GM23248 (cell line): ENCODE results near the gene SMYD1. TPM values are rescaled to one million over a fixed set of nuclear protein-coding genes. Genes with fewer than 3 reads are reported as not detected.

ENCODE experiments used
- DNase-seq: peaks from one replicate; pipeline ENCODE4 v3.0.0-alpha.2; 2015
- H2AFZ ChIP-seq: fragments of 200-600 bp; sonication (generic); 2 replicates; pipeline ENCODE4 v1.6.1; 2016; ENCODE audit warnings: antibody characterized with exemption
- H3F3A ChIP-seq: fragments of 200-600 bp; sonication (generic); 2 replicates; pipeline ENCODE4 v1.6.1; 2016; ENCODE audit warnings: mild to moderate bottlenecking, antibody characterized with exemption, mixed run types; ENCODE audit not compliant: insufficient read depth
- H3K27ac ChIP-seq: fragments of 200-600 bp; sonication (generic); 2 replicates; pipeline ENCODE4 v1.5.1; 2016; ENCODE audit warnings: mild to moderate bottlenecking
- H3K27me3 ChIP-seq: fragments of 200-600 bp; sonication (generic); replicated peaks from 2 replicates; pipeline ENCODE4 v1.6.1; 2016; ENCODE audit warnings: mild to moderate bottlenecking; ENCODE audit not compliant: insufficient read depth
- H3K36me3 ChIP-seq: fragments of 200-600 bp; sonication (generic); 2 replicates; pipeline ENCODE4 v1.6.1; 2016; ENCODE audit warnings: low read depth, mild to moderate bottlenecking
- H3K4me1 ChIP-seq: fragments of 200-600 bp; sonication (generic); 2 replicates; pipeline ENCODE4 v1.6.1; 2016; ENCODE audit warnings: mild to moderate bottlenecking; ENCODE audit not compliant: insufficient read depth
- H3K4me2 ChIP-seq: fragments of 200-600 bp; sonication (generic); one replicate; pipeline ENCODE4 v1.6.1; 2016; ENCODE audit warnings: mild to moderate bottlenecking; ENCODE audit not compliant: unreplicated experiment
- H3K4me3 ChIP-seq: fragments of 200-600 bp; sonication (generic); 2 replicates; pipeline ENCODE4 v1.5.1; 2016; ENCODE audit warnings: mild to moderate bottlenecking
- H3K79me2 ChIP-seq: fragments of 200-600 bp; sonication (generic); 2 replicates; pipeline ENCODE4 v1.6.1; 2016; ENCODE audit warnings: mild to moderate bottlenecking; ENCODE audit not compliant: insufficient read depth
- H3K9ac ChIP-seq: fragments of 200-600 bp; sonication (generic); 2 replicates; pipeline ENCODE4 v1.6.1; 2016; ENCODE audit warnings: mild to moderate bottlenecking
- H3K9me2 ChIP-seq: fragments of 200-600 bp; sonication (generic); 2 replicates; pipeline ENCODE4 v1.6.1; 2016; ENCODE audit warnings: mixed run types, mild to moderate bottlenecking, moderate library complexity; ENCODE audit not compliant: insufficient read depth
- H3K9me3 ChIP-seq: fragments of 200-600 bp; sonication (generic); one replicate; pipeline ENCODE4 v1.6.1; 2017; ENCODE audit warnings: low read depth
- H4K20me1 ChIP-seq: fragments of 200-600 bp; sonication (generic); 2 replicates; pipeline ENCODE4 v1.6.0; 2016; ENCODE audit not compliant: insufficient read depth
- EZH2 ChIP-seq: fragments of 200-600 bp; sonication (generic); IDR thresholded peaks from 2 replicates; pipeline ENCODE4 v1.6.1; 2018; ENCODE audit warnings: antibody characterized with exemption, mild to moderate bottlenecking; ENCODE audit not compliant: insufficient read depth, poor library complexity, severe bottlenecking
- EZH2phosphoT487 ChIP-seq: fragments of 200-600 bp; sonication (generic); IDR thresholded peaks from 2 replicates; pipeline ENCODE4 v1.6.1; 2018; ENCODE audit warnings: antibody characterized with exemption, moderate library complexity, mild to moderate bottlenecking, low read depth; ENCODE audit not compliant: insufficient read depth
- WGBS, 2 experiments: methylation state at CpG; one replicate each; pipeline ENCODE4 v1.1.6; 2015 to 2017; ENCODE audit warnings: low lambda C conversion rate in 2 of 2, low coverage in 1 of 2; ENCODE audit errors: missing lambda C conversion rate in 2 of 2; 5-methylcytosine and 5-hydroxymethylcytosine counted together
- in situ Hi-C: fragments of 300-500 bp; cut with MboI; formaldehyde crosslinking; loops from 2 replicates; pipeline ENCODE4 v1.15.0; 2020
- polyA plus RNA-seq: library from polyadenylated mRNA; unstranded; fragments of >200 nt; fragmentation: Nextera tagmentation; extraction: Ambion mirVana; gene quantifications from 2 replicates; pipeline ENCODE4 v1.2.1, GENCODE V29; 2016
- total RNA-seq: library from RNA; depleted of rRNA; stranded (reverse); fragments of >200 nt; shearing (Covaris generic); gene quantifications from 2 replicates; pipeline ENCODE4 v1.2.3, GENCODE V29; 2014

The SMYD1 gene
- total and polyA plus RNA-seq, 2 experiments from 2014 or later, result not detected

DNA sequence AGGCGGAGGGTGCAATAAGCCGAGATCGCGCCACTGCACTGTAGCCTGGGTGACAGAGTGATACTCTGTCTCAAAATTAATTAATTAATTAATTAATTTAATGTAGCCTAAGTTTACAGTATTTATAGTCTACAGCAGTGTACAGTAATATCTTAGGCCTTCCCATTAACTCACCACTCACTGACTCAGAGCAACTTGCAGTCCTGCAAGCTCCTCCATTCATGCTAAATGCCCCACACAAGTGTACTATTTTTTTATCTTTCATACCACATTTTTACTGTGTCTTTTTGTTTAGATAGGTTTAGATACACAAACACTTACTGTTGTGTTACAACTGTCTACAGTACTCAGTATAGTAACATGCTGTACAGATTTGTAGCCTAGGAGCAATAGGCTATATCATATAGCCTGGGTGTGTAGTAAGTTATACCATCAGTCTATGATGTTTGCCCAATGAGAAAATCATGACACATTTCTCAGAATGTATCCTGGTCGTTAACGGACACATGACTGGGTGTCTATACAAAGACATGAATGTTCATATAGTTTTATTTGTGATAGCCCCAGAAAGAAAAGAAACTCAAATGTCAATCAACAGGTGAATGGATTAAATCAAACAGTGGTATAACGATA, 35.4 kb upstream of the SMYD1 start:
- Histone ChIP-seq H2AFZ (no peak overlapping the region), H3K9me2 (no peaks in the 10 kb centered on the region), H3K79me2 (peaks cover 38% of the 10 kb centered on the region), H3K27me3 (no peaks in the 10 kb centered on the region), H3K9ac (no peak overlapping the region), H3K27ac (no peak overlapping the region), H3K4me1 (peaks cover 13% of the 10 kb centered on the region), H3F3A (0 out of 2 replicates have a peak, but pooled peaks cover 15% of the 10 kb centered on the region), H3K9me3 (no peaks in the 10 kb centered on the region), H3K4me3 (no peak overlapping the region), H3K36me3 (peaks cover 72% of the 10 kb centered on the region), H4K20me1 (no peaks in the 10 kb centered on the region), H3K4me2 (no peak overlapping the region)
- in situ Hi-C loops, result no loop called here
- peak; percentile 38 for DNase-seq
- 93 to 94% methylated on average over 7 of the region's 7 CpGs for WGBS, 2 experiments
- TF ChIP-seq EZH2, result no peak

DNA sequence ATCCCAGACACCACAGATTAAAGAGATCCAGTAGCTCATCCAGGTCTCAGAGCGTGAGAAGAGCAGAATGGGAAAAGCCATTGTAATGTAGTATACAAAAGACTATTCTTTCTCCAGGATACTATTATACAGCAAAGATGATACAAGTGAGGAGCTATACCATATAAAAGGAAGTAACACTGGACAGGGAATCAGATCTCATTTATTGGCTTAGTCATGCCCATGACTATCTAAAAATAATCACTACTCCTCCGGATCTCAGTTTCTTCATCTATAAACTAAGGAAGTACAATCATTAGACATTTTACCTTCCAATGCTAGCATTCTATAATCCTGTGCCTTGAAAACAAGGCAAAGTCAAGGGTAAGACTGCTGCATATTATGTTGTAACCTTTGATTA, 31.4 kb upstream of the SMYD1 start:
- Histone ChIP-seq H3F3A (peaks cover 42% of the 10 kb centered on the region), H3K4me1 (peaks cover 34% of the 10 kb centered on the region), H3K36me3 (peaks cover 39% of the 10 kb centered on the region), H3K79me2 (peaks cover 52% of the 10 kb centered on the region), H2AFZ (no peak overlapping the region), H3K9me2 (no peaks in the 10 kb centered on the region), H3K9ac (no peak overlapping the region), H3K4me3 (no peak overlapping the region), H3K4me2 (peak overlapping the region; percentile 59), H3K27ac (0 out of 2 replicates have a peak overlapping the region, but pooled peaks have one; percentile 20), H3K9me3 (no peaks in the 10 kb centered on the region), H4K20me1 (no peaks in the 10 kb centered on the region), H3K27me3 (no peaks in the 10 kb centered on the region)
- peak; percentile 14 for DNase-seq
- TF ChIP-seq EZH2 (no peak), EZH2phosphoT487 (no peak)
- in situ Hi-C loops, result no loop called here
- 48 to 49% methylated on average over 2 of the region's 2 CpGs for WGBS, 2 experiments

DNA sequence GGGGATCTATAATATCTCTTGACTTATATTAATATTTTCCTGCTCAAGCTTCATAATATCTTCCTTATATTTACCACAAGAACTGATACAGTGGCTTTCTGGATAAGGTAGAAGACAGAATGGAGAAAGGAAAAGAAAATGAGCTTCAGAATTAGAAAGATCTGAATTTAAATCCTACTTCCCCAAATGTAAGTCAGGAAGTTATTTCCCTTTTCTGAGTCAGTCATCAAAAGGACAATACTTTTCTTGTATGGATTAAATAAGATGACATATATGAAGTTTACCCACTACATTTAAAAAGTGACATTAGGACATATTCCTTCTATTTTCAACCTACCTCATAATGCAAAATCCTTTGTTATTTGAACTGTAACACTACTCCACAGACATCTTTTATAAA, 31.0 kb upstream of the SMYD1 start:
- H3K9me3 ChIP-seq, result no peaks in the 10 kb centered on the region
- DNase-seq, result no peak
- H3K9me2 ChIP-seq, result no peaks in the 10 kb centered on the region
- H3F3A ChIP-seq, result peaks cover 46% of the 10 kb centered on the region
- peaks cover 56% of the 10 kb centered on the region for H3K79me2 ChIP-seq
- TF ChIP-seq EZH2 (no peak), EZH2phosphoT487 (no peak)
- 0 out of 2 replicates have a peak overlapping the region, but pooled peaks have one; percentile 20 for H3K27ac ChIP-seq
- H3K4me1 ChIP-seq, result peaks cover 34% of the 10 kb centered on the region
- no peak overlapping the region for H2AFZ ChIP-seq
- H4K20me1 ChIP-seq, result no peaks in the 10 kb centered on the region
- H3K27me3 ChIP-seq, result no peaks in the 10 kb centered on the region
- no peak overlapping the region for H3K9ac ChIP-seq
- peak overlapping the region; percentile 59 for H3K4me2 ChIP-seq
- peaks cover 39% of the 10 kb centered on the region for H3K36me3 ChIP-seq
- in situ Hi-C loops, result no loop called here
- no peak overlapping the region for H3K4me3 ChIP-seq

DNA sequence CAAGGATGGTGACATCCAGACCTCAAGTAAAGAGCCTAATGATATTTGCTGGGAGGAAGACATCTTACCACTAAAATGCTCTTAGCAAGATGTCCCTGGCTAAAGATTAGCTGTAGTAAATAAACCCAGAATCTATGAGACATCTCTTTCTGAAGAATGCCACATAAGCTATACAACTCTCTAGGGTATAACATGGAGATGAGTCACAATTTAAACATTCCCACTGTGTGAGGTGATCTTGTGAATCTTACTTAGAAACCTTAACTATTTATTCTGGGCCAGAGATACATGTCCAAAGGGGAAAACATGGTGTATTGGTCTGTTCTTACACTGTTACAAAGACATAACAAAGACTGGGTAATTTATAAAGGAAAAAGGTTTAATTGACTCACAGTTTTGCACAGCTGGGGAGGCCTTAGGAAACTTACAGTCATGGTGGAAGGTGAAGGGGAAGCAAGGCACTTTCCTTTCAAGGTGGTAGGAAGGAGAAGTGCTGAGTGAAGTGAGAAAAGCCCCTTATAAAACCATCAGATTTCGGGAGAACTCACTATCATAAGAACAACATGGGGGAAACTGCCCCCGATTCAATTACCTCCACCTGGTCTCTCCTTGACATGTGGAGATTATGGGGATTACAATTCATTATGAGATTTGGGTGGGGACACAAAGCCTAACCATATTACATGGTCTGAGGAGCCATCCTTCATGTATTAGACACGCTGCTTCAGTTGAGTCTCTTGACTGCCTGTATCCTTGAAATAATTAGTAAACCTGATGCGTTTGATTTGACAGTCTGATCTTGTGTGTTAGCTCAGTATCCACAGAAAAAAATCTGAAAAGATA, 29.1 kb upstream of the SMYD1 start:
- Histone ChIP-seq H3K79me2 (peaks cover 74% of the 10 kb centered on the region), H3K9me2 (no peaks in the 10 kb centered on the region), H3K4me1 (peaks cover 34% of the 10 kb centered on the region), H3K36me3 (peaks cover 31% of the 10 kb centered on the region), H3K4me2 (peak overlapping the region; percentile 26), H4K20me1 (no peaks in the 10 kb centered on the region), H3K9me3 (no peaks in the 10 kb centered on the region), H3K27ac (peak overlapping the region; percentile 84), H3K9ac (peak overlapping the region; percentile 30; the same call in 1 of the 2 replicates), H2AFZ (no peak overlapping the region), H3K27me3 (no peaks in the 10 kb centered on the region), H3F3A (peaks cover 57% of the 10 kb centered on the region), H3K4me3 (no peak overlapping the region)
- in situ Hi-C loops, result no loop called here
- 96 to 99% methylated on average over 4 of the region's 4 CpGs for WGBS, 2 experiments
- DNase-seq, result peak; percentile 91
- no peak for TF ChIP-seq EZH2
- no peak for TF ChIP-seq EZH2phosphoT487
